Calu3 (cell line): ENCODE data around the gene DDRGK1. TPM values are rescaled to one million over a fixed set of nuclear protein-coding genes. Genes with fewer than 3 reads are reported as not detected.

ENCODE experiments used
- BruUV-seq: library from RNA; stranded (reverse); fragments of 400-500 nt; replicated peaks from 2 replicates; lab custom pipeline; 2021; lab: Mats Ljungman, UMichigan
- CTCF ChIA-PET: fragments of 300-600 bp; sonication (Branson Sonifier 250); formaldehyde crosslinking; loops from one replicate; lab custom pipeline; 2022; ENCODE audit warnings: antibody characterized with exemption; lab: Charles Lee
- DNase-seq: peaks from one replicate; pipeline ENCODE4 v3.0.0; 2022
- H3K27ac Mint-ChIP-seq: one replicate; pipeline ENCODE4 v1.8.0; 2022; ENCODE audit warnings: mixed read lengths; ENCODE audit not compliant: unreplicated experiment
- H3K27me3 Mint-ChIP-seq: one replicate; pipeline ENCODE4 v1.8.0; 2022; ENCODE audit warnings: mixed read lengths; ENCODE audit not compliant: unreplicated experiment
- H3K36me3 Mint-ChIP-seq: one replicate; pipeline ENCODE4 v1.8.0; 2022; ENCODE audit warnings: mild to moderate bottlenecking, moderate library complexity, mixed read lengths; ENCODE audit not compliant: insufficient read depth, unreplicated experiment
- H3K4me1 Mint-ChIP-seq: one replicate; pipeline ENCODE4 v1.8.0; 2022; ENCODE audit warnings: mild to moderate bottlenecking, low read depth, mixed read lengths; ENCODE audit not compliant: unreplicated experiment
- H3K4me3 Mint-ChIP-seq: one replicate; pipeline ENCODE4 v1.8.0; 2022; ENCODE audit warnings: mild to moderate bottlenecking, low read depth, moderate library complexity, mixed read lengths; ENCODE audit not compliant: unreplicated experiment
- H3K9me3 Mint-ChIP-seq: one replicate; pipeline ENCODE4 v1.8.0; 2022; ENCODE audit warnings: low read depth, mixed read lengths; ENCODE audit not compliant: unreplicated experiment
- CTCF ChIP-seq: fragments of 200-600 bp; IDR thresholded peaks from one replicate; pipeline ENCODE4 v1.8.0; 2022; ENCODE audit warnings: antibody characterized with exemption; ENCODE audit not compliant: unreplicated experiment
- intact Hi-C: fragments of 100-400 bp; cut with micrococcal nuclease; formaldehyde crosslinking; loops from one replicate; pipeline ENCODE4 v1.10.0; 2022; ENCODE audit not compliant: unreplicated experiment
- total RNA-seq: library from RNA; stranded (reverse); gene quantifications from 2 replicates; pipeline ENCODE4 v1.2.3, GENCODE V29; 2022

The DDRGK1 gene
- total RNA-seq, 1 experiment from 2014 or later = 30.9 TPM

- peaks cover 62% of the 10 kb centered on the region for H3K36me3 Mint-ChIP-seq
- H3K27ac Mint-ChIP-seq = no peak overlapping the region
- no peak for TF ChIP-seq CTCF
- intact Hi-C loops = no loop called here
- H3K27me3 Mint-ChIP-seq = no peaks in the 10 kb centered on the region
- DNase-seq = no peak
- no TSS peak for BruUV-seq
- no peaks in the 10 kb centered on the region for H3K9me3 Mint-ChIP-seq
- CTCF ChIA-PET = no interaction called here
- no peaks in the 10 kb centered on the region for H3K4me1 Mint-ChIP-seq
- no peak overlapping the region for H3K4me3 Mint-ChIP-seq
Measured at GRCh38 chr20:3199976-3200755, 4.3 kb downstream of the DDRGK1 start.

GRCh38 chr20:3199206-3199605, 5.3 kb downstream of the DDRGK1 start:
- CTCF ChIA-PET = no interaction called here
- no peaks in the 10 kb centered on the region for H3K4me1 Mint-ChIP-seq
- H3K4me3 Mint-ChIP-seq = no peak overlapping the region
- no TSS peak for BruUV-seq
- peaks cover 58% of the 10 kb centered on the region for H3K36me3 Mint-ChIP-seq
- no peak for TF ChIP-seq CTCF
- intact Hi-C loops = no loop called here
- no peaks in the 10 kb centered on the region for H3K9me3 Mint-ChIP-seq
- no peak for DNase-seq
- H3K27me3 Mint-ChIP-seq = no peaks in the 10 kb centered on the region
- no peak overlapping the region for H3K27ac Mint-ChIP-seq

GRCh38 chr20:3195590-3196237, 8.8 kb downstream of the DDRGK1 start:
- CTCF ChIA-PET = no interaction called here

More at GRCh38 chr20:3195590-3196237, 8.8 kb downstream of the DDRGK1 start:
- Mint-ChIP-seq H3K36me3 (peaks cover 50% of the 10 kb centered on the region), H3K27ac (no peak overlapping the region), H3K4me3 (no peak overlapping the region), H3K27me3 (no peaks in the 10 kb centered on the region), H3K9me3 (no peaks in the 10 kb centered on the region), H3K4me1 (no peaks in the 10 kb centered on the region)
- no TSS peak for BruUV-seq
- TF ChIP-seq CTCF = no peak
- intact Hi-C loops = no loop called here
- DNase-seq = no peak
